K562 (cell line): ENCODE results near the gene MYB. TPM values are rescaled to one million over a fixed set of nuclear protein-coding genes. Genes with fewer than 3 reads are reported as not detected.

Experiments
- CXXC5 ChIP-seq: fragments of 250-450 bp; sonication (Bioruptor Pico); IDR thresholded peaks from 2 replicates; pipeline ENCODE4 v1.8.0; 2022; ENCODE audit warnings: inconsistent platforms, mild to moderate bottlenecking, moderate library complexity
- DPF2 ChIP-seq: fragments of 450-650 bp; IDR thresholded peaks from 2 replicates; pipeline ENCODE4 v1.6.1; 2016
- HDAC3 ChIP-seq: fragments of 450-650 bp; IDR thresholded peaks from 2 replicates; pipeline ENCODE4 v1.6.1; 2018; ENCODE audit warnings: borderline replicate concordance, mild to moderate bottlenecking, moderate library complexity; ENCODE audit not compliant: partially characterized antibody
- MAZ ChIP-seq, 2 experiments: fragments of 450-650 bp in 1 of 2; sonication (generic) in 1 of 2; formaldehyde crosslinking; IDR thresholded peaks in 1 of 2; conservative IDR thresholded peaks in 1 of 2; 2 replicates each; pipeline versions ENCODE4 v1.4.0 to v1.5.0; 2020; ENCODE audit warnings: mild to moderate bottlenecking in 1 of 2, missing genetic modification reagents in 1 of 2
- NFRKB ChIP-seq: fragments of 450-650 bp; IDR thresholded peaks from 2 replicates; pipeline ENCODE4 v1.6.1; 2016; ENCODE audit warnings: low read depth
- NR2C2 ChIP-seq, 2 experiments: fragments of 200-800 bp in 1 of 2; sonication (Bioruptor generic) in 1 of 2; sonication (generic) in 1 of 2; formaldehyde crosslinking in 1 of 2; IDR thresholded peaks; 2 replicates each; pipeline versions ENCODE4 v1.6.1 to v1.8.0; 2016 to 2022; ENCODE audit warnings: mild to moderate bottlenecking in 1 of 2, missing compliant biosample characterization in 1 of 2, missing genetic modification characterization in 1 of 2, missing genetic modification reagents in 1 of 2
- POU5F1 ChIP-seq: fragments of 150-350 bp; IDR thresholded peaks from 2 replicates; pipeline ENCODE4 v1.6.1; 2014; ENCODE audit warnings: borderline replicate concordance, low read length, low read depth, mild to moderate bottlenecking; ENCODE audit not compliant: partially characterized antibody
- TFAM ChIP-seq: fragments of 250-450 bp; sonication (Bioruptor Pico); conservative IDR thresholded peaks from 2 replicates; pipeline ENCODE4 v1.5.0; 2021; ENCODE audit warnings: mild to moderate bottlenecking, moderate library complexity
- ZNF740 ChIP-seq, 3 experiments: fragments of 200-800 bp in 1 of 3; sonication (Bioruptor generic) in 1 of 3; sonication (generic) in 1 of 3; formaldehyde crosslinking in 1 of 3; IDR thresholded peaks; 2 replicates each; pipeline versions ENCODE4 v1.6.1 to v1.8.0; 2016 to 2022; ENCODE audit warnings: mild to moderate bottlenecking in 2 of 3, missing compliant biosample characterization in 2 of 3, missing genetic modification characterization in 2 of 3, missing genetic modification reagents in 1 of 3
- ZNF79 ChIP-seq: fragments of 250-450 bp; sonication (Bioruptor Pico); IDR thresholded peaks from 2 replicates; pipeline ENCODE4 v1.4.0; 2020; ENCODE audit warnings: low read depth, mild to moderate bottlenecking, moderate library complexity
- polyA plus RNA-seq, 8 experiments: library from polyadenylated mRNA; depleted of rRNA in 4 of 8; stranded (reverse) in 5 of 8; unstranded in 3 of 8; fragments of >200 nt; fragmentation: Nextera tagmentation in 2 of 8; fragmentation: Illumina TruSeq in 1 of 8; extraction: Ambion mirVana in 2 of 8; extraction: Trizol in 1 of 8; gene quantifications; 2 replicates each; pipeline versions ENCODE4 v1.2.1 to v1.2.3, GENCODE V29; 2011 to 2014; ENCODE audit warnings: inconsistent platforms in 1 of 8, missing spikeins in 1 of 8
- total RNA-seq, 7 experiments: library from RNA; depleted of rRNA in 6 of 7; stranded (reverse); fragments of >200 nt in 6 of 7; fragmentation: Illumina TruSeq in 2 of 7; extraction: Trizol in 2 of 7; gene quantifications; 2 replicates each; pipeline versions ENCODE4 v1.2.1 to v1.2.3, GENCODE V29; 2011 to 2021; ENCODE audit warnings: low replicate concordance in 1 of 7
- TF ChIP-seq, protein P1 (sequence below): fragments of 250-450 bp; sonication (Bioruptor Pico); IDR thresholded peaks from 2 replicates; pipeline ENCODE4 v1.4.0; 2020
- TF ChIP-seq, protein P2 (sequence below): IDR thresholded peaks from 2 replicates; pipeline ENCODE4 v1.6.1; 2012; ENCODE audit warnings: low read depth, low read length, improper control_type of control experiment, borderline replicate concordance
- TF ChIP-seq, protein P3 (sequence below): conservative IDR thresholded peaks from 2 replicates; pipeline ENCODE4 v1.6.1; 2011; ENCODE audit warnings: low read depth, mild to moderate bottlenecking, low read length; ENCODE audit not compliant: control insufficient read depth

The MYB gene
- total and polyA plus RNA-seq, 9 of the 15 experiments (the other 6 are each of a cell fraction or from before 2014, with no cell fraction given): 35.8 to 218 (median 140) TPM

DNA sequence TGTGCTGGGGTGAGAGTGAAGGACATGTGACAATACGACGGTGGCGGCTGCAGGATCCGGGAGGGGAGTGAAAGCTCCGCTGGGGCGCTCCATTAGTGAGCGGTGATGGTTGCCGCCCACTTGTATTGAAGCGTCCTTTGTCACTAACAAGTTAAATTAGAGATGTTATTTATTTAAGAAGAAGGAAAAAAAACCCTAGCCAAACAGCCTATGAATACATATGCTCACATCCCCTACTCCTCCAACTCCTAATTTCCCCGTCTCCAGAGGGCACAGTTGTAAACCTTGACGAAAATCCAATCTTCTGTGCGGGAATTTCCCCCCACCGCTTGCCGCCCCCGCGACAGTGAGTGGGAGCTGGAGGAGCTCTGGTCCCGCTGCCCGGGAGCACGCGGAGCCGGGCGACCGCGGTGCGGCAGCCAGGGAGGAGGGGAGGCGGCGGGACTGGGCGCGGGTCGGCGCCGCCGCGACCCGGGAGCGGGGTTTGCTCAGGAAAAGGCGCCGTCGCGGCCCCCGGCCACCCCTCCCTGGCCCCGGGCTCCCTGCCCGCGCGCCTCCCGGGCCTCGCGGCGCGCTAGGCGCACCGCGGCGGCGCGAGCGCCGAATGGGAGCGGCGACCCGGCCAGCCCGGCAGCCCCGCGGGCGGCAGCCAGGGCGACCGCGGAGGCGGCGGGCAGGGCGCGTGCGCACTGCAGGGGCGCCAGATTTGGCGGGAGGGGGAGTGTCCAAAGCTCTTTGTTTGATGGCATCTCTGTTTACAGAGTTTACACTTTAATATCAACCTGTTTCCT, at the start of gene MYB (continued):
- no peak for TF ChIP-seq POU5F1
- TF ChIP-seq CXXC5 (CRISPR knock-in tag): 0 out of 2 replicates have a peak, but pooled peaks have one; percentile 55
- TF ChIP-seq, protein P1, sequence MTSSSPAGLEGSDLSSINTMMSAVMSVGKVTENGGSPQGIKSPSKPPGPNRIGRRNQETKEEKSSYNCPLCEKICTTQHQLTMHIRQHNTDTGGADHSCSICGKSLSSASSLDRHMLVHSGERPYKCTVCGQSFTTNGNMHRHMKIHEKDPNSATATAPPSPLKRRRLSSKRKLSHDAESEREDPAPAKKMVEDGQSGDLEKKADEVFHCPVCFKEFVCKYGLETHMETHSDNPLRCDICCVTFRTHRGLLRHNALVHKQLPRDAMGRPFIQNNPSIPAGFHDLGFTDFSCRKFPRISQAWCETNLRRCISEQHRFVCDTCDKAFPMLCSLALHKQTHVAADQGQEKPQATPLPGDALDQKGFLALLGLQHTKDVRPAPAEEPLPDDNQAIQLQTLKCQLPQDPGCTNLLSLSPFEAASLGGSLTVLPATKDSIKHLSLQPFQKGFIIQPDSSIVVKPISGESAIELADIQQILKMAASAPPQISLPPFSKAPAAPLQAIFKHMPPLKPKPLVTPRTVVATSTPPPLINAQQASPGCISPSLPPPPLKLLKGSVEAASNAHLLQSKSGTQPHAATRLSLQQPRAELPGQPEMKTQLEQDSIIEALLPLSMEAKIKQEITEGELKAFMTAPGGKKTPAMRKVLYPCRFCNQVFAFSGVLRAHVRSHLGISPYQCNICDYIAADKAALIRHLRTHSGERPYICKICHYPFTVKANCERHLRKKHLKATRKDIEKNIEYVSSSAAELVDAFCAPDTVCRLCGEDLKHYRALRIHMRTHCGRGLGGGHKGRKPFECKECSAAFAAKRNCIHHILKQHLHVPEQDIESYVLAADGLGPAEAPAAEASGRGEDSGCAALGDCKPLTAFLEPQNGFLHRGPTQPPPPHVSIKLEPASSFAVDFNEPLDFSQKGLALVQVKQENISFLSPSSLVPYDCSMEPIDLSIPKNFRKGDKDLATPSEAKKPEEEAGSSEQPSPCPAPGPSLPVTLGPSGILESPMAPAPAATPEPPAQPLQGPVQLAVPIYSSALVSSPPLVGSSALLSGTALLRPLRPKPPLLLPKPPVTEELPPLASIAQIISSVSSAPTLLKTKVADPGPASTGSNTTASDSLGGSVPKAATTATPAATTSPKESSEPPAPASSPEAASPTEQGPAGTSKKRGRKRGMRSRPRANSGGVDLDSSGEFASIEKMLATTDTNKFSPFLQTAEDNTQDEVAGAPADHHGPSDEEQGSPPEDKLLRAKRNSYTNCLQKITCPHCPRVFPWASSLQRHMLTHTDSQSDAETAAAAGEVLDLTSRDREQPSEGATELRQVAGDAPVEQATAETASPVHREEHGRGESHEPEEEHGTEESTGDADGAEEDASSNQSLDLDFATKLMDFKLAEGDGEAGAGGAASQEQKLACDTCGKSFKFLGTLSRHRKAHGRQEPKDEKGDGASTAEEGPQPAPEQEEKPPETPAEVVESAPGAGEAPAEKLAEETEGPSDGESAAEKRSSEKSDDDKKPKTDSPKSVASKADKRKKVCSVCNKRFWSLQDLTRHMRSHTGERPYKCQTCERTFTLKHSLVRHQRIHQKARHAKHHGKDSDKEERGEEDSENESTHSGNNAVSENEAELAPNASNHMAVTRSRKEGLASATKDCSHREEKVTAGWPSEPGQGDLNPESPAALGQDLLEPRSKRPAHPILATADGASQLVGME (CRISPR knock-in tag): 0 out of 2 replicates have a peak, but pooled peaks have one; percentile 14
- no peak for TF ChIP-seq NR2C2 (CRISPR knock-in tag; IDR thresholded peaks at IDR 0.05)
- 0 out of 2 replicates have a peak, but pooled peaks have one; percentile 34 for TF ChIP-seq NR2C2 (tag; IDR thresholded peaks at IDR 0.05)
- TF ChIP-seq TFAM: no peak
- no peak for TF ChIP-seq HDAC3
- 0 out of 2 replicates have a peak, but pooled peaks have one; percentile 30 for TF ChIP-seq DPF2
- TF ChIP-seq MAZ (CRISPR knock-in tag; conservative IDR thresholded peaks at IDR 0.05 in 1 of 2, IDR thresholded peaks at IDR 0.05 in 1 of 2): peak; percentile 72 to 77
- TF ChIP-seq NFRKB: 0 out of 2 replicates have a peak, but pooled peaks have one; percentile 21
- TF ChIP-seq, protein P2, sequence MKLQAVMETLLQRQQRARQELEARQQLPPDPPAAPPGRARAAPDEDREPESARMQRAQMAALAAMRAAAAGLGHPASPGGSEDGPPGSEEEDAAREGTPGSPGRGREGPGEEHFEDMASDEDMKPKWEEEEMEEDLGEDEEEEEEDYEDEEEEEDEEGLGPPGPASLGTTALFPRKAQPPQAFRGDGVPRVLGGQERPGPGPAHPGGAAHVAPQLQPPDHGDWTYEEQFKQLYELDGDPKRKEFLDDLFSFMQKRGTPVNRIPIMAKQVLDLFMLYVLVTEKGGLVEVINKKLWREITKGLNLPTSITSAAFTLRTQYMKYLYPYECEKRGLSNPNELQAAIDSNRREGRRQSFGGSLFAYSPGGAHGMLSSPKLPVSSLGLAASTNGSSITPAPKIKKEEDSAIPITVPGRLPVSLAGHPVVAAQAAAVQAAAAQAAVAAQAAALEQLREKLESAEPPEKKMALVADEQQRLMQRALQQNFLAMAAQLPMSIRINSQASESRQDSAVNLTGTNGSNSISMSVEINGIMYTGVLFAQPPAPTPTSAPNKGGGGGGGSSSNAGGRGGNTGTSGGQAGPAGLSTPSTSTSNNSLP: peak; percentile 90
- 0 out of 2 replicates have a peak, but pooled peaks have one; percentile 15 for TF ChIP-seq ZNF740 (CRISPR knock-in tag; IDR thresholded peaks at IDR 0.05)
- no peak for TF ChIP-seq ZNF740 (tag; IDR thresholded peaks at IDR 0.05)
- no peak for TF ChIP-seq ZNF79 (CRISPR knock-in tag)
- TF ChIP-seq, protein P3, sequence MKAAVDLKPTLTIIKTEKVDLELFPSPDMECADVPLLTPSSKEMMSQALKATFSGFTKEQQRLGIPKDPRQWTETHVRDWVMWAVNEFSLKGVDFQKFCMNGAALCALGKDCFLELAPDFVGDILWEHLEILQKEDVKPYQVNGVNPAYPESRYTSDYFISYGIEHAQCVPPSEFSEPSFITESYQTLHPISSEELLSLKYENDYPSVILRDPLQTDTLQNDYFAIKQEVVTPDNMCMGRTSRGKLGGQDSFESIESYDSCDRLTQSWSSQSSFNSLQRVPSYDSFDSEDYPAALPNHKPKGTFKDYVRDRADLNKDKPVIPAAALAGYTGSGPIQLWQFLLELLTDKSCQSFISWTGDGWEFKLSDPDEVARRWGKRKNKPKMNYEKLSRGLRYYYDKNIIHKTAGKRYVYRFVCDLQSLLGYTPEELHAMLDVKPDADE: peak; percentile 66; the same call in 1 of the 2 replicates
